ENCODE results near the gene RASGRP4.

Gene RASGRP4

GRCh38 chr19:38359242-38360021 is 66.6 kb downstream of the RASGRP4 start:
- in situ Hi-C loops (cut with MboI; ENCODE audit: low pct_unique_long_range_greater_than_20kb, low sequenced_read_pairs), result no loop called here
- no peak for DNase-seq
